Right lobe of liver (tissue), 4 donors: ENCODE data around the gene PSMD6.

ENCODE experiments used
- POLR2A ChIP-seq: fragments of 450-650 bp; IDR thresholded peaks from one replicate; pipeline ENCODE4 v1.6.1; 2017; ENCODE audit warnings: antibody characterized with exemption, mild to moderate bottlenecking
- TF ChIP-seq, protein P1 (sequence below), 4 donors: fragments of 200-600 bp in 3 of 4; fragments of 450-650 bp in 1 of 4; IDR thresholded peaks; one replicate each; pipeline versions ENCODE4 v1.5.1 to v1.8.0; 2016 to 2022; ENCODE audit warnings: antibody characterized with exemption in 4 of 4, mild to moderate bottlenecking in 2 of 4
- donor health status: DM: no; HTN: no; CAD: no.
- donor health status: DM: no; HTN: no; CAD: no.
- donor health status: DM: no; HTN: yes; CAD: no.

GRCh38 chr3:64008017-64008416 is 15.3 kb downstream of the PSMD6 start:
- TF ChIP-seq, protein P1, sequence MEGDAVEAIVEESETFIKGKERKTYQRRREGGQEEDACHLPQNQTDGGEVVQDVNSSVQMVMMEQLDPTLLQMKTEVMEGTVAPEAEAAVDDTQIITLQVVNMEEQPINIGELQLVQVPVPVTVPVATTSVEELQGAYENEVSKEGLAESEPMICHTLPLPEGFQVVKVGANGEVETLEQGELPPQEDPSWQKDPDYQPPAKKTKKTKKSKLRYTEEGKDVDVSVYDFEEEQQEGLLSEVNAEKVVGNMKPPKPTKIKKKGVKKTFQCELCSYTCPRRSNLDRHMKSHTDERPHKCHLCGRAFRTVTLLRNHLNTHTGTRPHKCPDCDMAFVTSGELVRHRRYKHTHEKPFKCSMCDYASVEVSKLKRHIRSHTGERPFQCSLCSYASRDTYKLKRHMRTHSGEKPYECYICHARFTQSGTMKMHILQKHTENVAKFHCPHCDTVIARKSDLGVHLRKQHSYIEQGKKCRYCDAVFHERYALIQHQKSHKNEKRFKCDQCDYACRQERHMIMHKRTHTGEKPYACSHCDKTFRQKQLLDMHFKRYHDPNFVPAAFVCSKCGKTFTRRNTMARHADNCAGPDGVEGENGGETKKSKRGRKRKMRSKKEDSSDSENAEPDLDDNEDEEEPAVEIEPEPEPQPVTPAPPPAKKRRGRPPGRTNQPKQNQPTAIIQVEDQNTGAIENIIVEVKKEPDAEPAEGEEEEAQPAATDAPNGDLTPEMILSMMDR (IDR thresholded peaks at IDR 0.05), result no peak
- TF ChIP-seq POLR2A, result no peak
